H9 (cell line): ENCODE data around the gene LAMA5. TPM values are rescaled to one million over a fixed set of nuclear protein-coding genes. Genes with fewer than 3 reads are reported as not detected.

ENCODE experiments used
- DNase-seq: peaks from one replicate; pipeline ENCODE4 v3.0.0-alpha.2; 2017
- H2AFZ ChIP-seq: one replicate; pipeline ENCODE4 v1.6.1; 2013; ENCODE audit warnings: mild to moderate bottlenecking, low read length, control low read depth, moderate library complexity
- H2AK5ac ChIP-seq: 2 replicates; pipeline ENCODE4 v1.6.1; 2013; ENCODE audit warnings: low read length, control low read depth, mixed read lengths; ENCODE audit not compliant: insufficient read length
- H2BK120ac ChIP-seq: one replicate; pipeline ENCODE4 v1.6.1; 2013; ENCODE audit warnings: low read depth, mild to moderate bottlenecking, low read length, control low read depth, inconsistent platforms; ENCODE audit not compliant: poor library complexity, severe bottlenecking
- H2BK12ac ChIP-seq: 2 replicates; pipeline ENCODE4 v1.6.1; 2013; ENCODE audit warnings: low read length, control low read depth, mixed read lengths, low read depth; ENCODE audit not compliant: insufficient read length
- H2BK15ac ChIP-seq: 2 replicates; pipeline ENCODE4 v1.6.1; 2013; ENCODE audit warnings: low read depth, low read length, control low read depth
- H2BK20ac ChIP-seq: one replicate; pipeline ENCODE4 v1.6.1; 2013; ENCODE audit warnings: low read depth, mild to moderate bottlenecking, low read length, control low read depth, inconsistent platforms; ENCODE audit not compliant: poor library complexity, severe bottlenecking
- H2BK5ac ChIP-seq: 2 replicates; pipeline ENCODE4 v1.6.1; 2013; ENCODE audit warnings: low read length, control low read depth, mixed read lengths; ENCODE audit not compliant: insufficient read length
- H3K14ac ChIP-seq: 2 replicates; pipeline ENCODE4 v1.6.1; 2013; ENCODE audit warnings: low read length, control low read depth; ENCODE audit not compliant: insufficient read depth
- H3K18ac ChIP-seq: 2 replicates; pipeline ENCODE4 v1.6.1; 2013; ENCODE audit warnings: low read depth, mild to moderate bottlenecking, mixed read lengths, low read length, control low read depth; ENCODE audit not compliant: insufficient read length
- H3K23ac ChIP-seq: 2 replicates; pipeline ENCODE4 v1.6.1; 2013; ENCODE audit warnings: low read length, control low read depth, mixed read lengths, low read depth; ENCODE audit not compliant: insufficient read length
- H3K23me2 ChIP-seq: 2 replicates; pipeline ENCODE4 v1.6.1; 2013; ENCODE audit warnings: low read depth, mild to moderate bottlenecking, mixed read lengths, low read length, control low read depth; ENCODE audit not compliant: insufficient read length, poor library complexity, severe bottlenecking
- H3K27ac ChIP-seq: 2 replicates; pipeline ENCODE4 v1.5.1; 2013; ENCODE audit warnings: low read length, control low read depth, mixed read lengths, low read depth; ENCODE audit not compliant: insufficient read length
- H3K27me3 ChIP-seq: 2 replicates; pipeline ENCODE4 v1.6.1; 2013; ENCODE audit warnings: low read length, control low read depth, inconsistent platforms; ENCODE audit not compliant: insufficient read depth
- H3K4ac ChIP-seq: 2 replicates; pipeline ENCODE4 v1.6.1; 2013; ENCODE audit warnings: low read depth, mild to moderate bottlenecking, control low read depth, inconsistent platforms, low read length, moderate library complexity
- H3K4me1 ChIP-seq: 2 replicates; pipeline ENCODE4 v1.6.1; 2013; ENCODE audit warnings: low read length, control low read depth, inconsistent platforms; ENCODE audit not compliant: insufficient read depth
- H3K4me2 ChIP-seq: 2 replicates; pipeline ENCODE4 v1.6.1; 2013; ENCODE audit warnings: low read length, control low read depth, mixed read lengths; ENCODE audit not compliant: insufficient read length, insufficient read depth
- H3K56ac ChIP-seq: 2 replicates; pipeline ENCODE4 v1.6.1; 2013; ENCODE audit warnings: low read depth, mild to moderate bottlenecking, mixed read lengths, low read length, control low read depth; ENCODE audit not compliant: insufficient read length
- H3K79me1 ChIP-seq: 2 replicates; pipeline ENCODE4 v1.6.1; 2013; ENCODE audit warnings: low read depth, mild to moderate bottlenecking, moderate library complexity, low read length, control low read depth, inconsistent platforms; ENCODE audit not compliant: insufficient read depth, poor library complexity, severe bottlenecking
- H3K79me2 ChIP-seq: 2 replicates; pipeline ENCODE4 v1.6.1; 2013; ENCODE audit warnings: low read length, control low read depth, inconsistent platforms; ENCODE audit not compliant: insufficient read depth
- H3K9ac ChIP-seq: 2 replicates; pipeline ENCODE4 v1.6.1; 2013; ENCODE audit warnings: low read length, control low read depth, mixed read lengths; ENCODE audit not compliant: insufficient read length; ENCODE audit errors: extremely low read depth
- H3K9me3 ChIP-seq: one replicate; pipeline ENCODE4 v1.6.1; 2013; ENCODE audit warnings: low read depth, low read length, inconsistent platforms; ENCODE audit not compliant: control insufficient read depth
- H3T11ph ChIP-seq: one replicate; pipeline ENCODE4 v1.6.1; 2013; ENCODE audit warnings: mild to moderate bottlenecking, low read length, control low read depth, inconsistent platforms
- H4K20me1 ChIP-seq: one replicate; pipeline ENCODE4 v1.6.1; 2013; ENCODE audit not compliant: control insufficient read depth, insufficient read length, insufficient read depth
- H4K5ac ChIP-seq: 2 replicates; pipeline ENCODE4 v1.6.1; 2013; ENCODE audit warnings: low read depth, mild to moderate bottlenecking, mixed read lengths, low read length, control low read depth; ENCODE audit not compliant: insufficient read length
- H4K8ac ChIP-seq: replicated peaks from 2 replicates; pipeline ENCODE4 v1.6.1; 2013; ENCODE audit warnings: low read length, control low read depth, mixed read lengths, low read depth; ENCODE audit not compliant: insufficient read length
- H4K91ac ChIP-seq: 2 replicates; pipeline ENCODE4 v1.6.1; 2013; ENCODE audit warnings: low read depth, mild to moderate bottlenecking, moderate library complexity, mixed read lengths, low read length, control low read depth; ENCODE audit not compliant: insufficient read length
- H3K27ac Mint-ChIP-seq, 3 experiments: 2 replicates in 2 of 3; 3 replicates in 1 of 3; pipeline ENCODE4 v1.8.0; 2020 to 2021; ENCODE audit warnings: mixed read lengths in 3 of 3, mild to moderate bottlenecking in 1 of 3, moderate library complexity in 1 of 3
- H3K27me3 Mint-ChIP-seq: 2 replicates; pipeline ENCODE4 v1.8.0; 2021; ENCODE audit warnings: low read depth, mild to moderate bottlenecking, moderate library complexity, mixed read lengths
- H3K36me3 Mint-ChIP-seq, 3 experiments: 2 replicates in 2 of 3; 3 replicates in 1 of 3; pipeline ENCODE4 v1.8.0; 2020 to 2021; ENCODE audit warnings: low read depth in 3 of 3, mixed read lengths in 3 of 3; ENCODE audit not compliant: insufficient read depth in 1 of 3
- H3K4me1 Mint-ChIP-seq, 2 experiments: 2 replicates each; pipeline ENCODE4 v1.8.0; 2020; ENCODE audit warnings: mixed read lengths in 2 of 2
- H3K4me3 Mint-ChIP-seq, 2 experiments: 2 replicates in 1 of 2; 3 replicates in 1 of 2; pipeline ENCODE4 v1.8.0; 2020 to 2021; ENCODE audit warnings: mild to moderate bottlenecking in 2 of 2, mixed read lengths in 2 of 2, moderate library complexity in 1 of 2
- H3K9me3 Mint-ChIP-seq, 2 experiments: 2 replicates in 1 of 2; 3 replicates in 1 of 2; pipeline ENCODE4 v1.8.0; 2020; ENCODE audit warnings: mild to moderate bottlenecking in 2 of 2, mixed read lengths in 2 of 2, moderate library complexity in 1 of 2
- CTCF ChIP-seq: fragments of 200-600 bp; sonication (generic); conservative IDR thresholded peaks from 3 replicates; pipeline ENCODE4 v1.8.0; 2021; ENCODE audit warnings: antibody characterized with exemption, mild to moderate bottlenecking
- WGBS: extraction: QIAGEN DNeasy Blood & Tissue Kit; methylation state at CpG from one replicate; pipeline ENCODE4 v1.1.7; 2013; ENCODE audit warnings: missing lambda C conversion rate, low lambda C conversion rate, mixed read lengths; ENCODE audit not compliant: insufficient read length; ENCODE audit errors: extremely low coverage; 5-methylcytosine and 5-hydroxymethylcytosine counted together
- total RNA-seq: library from RNA; stranded (reverse); gene quantifications from 2 replicates; pipeline ENCODE4 v1.2.1, GENCODE V29; 2021

LAMA5 gene
- total RNA-seq, 1 experiment from 2014 or later, result 200 TPM

GRCh38 chr20:62306414-62307187 is 60.5 kb downstream of the LAMA5 start:
- Histone ChIP-seq H3K4me2 (no peak overlapping the region), H2BK120ac (no peak overlapping the region), H3K23me2 (peaks cover 7% of the 10 kb centered on the region), H3K56ac (no peak overlapping the region), H3K79me2 (peaks cover 18% of the 10 kb centered on the region; the same call in 1 of the 2 replicates), H2BK20ac (no peak overlapping the region), H4K91ac (no peak overlapping the region), H2AK5ac (no peak overlapping the region), H3K18ac (no peak overlapping the region), H3K27ac (no peak overlapping the region), H4K20me1 (no peaks in the 10 kb centered on the region), H2BK12ac (no peak overlapping the region), H3K27me3 (no peaks in the 10 kb centered on the region), H4K5ac (no peak overlapping the region), H3K23ac (no peak overlapping the region), H3K4ac (no peak overlapping the region), H3K9ac (no peak overlapping the region), H3K79me1 (no peaks in the 10 kb centered on the region), H3K9me3 (no peaks in the 10 kb centered on the region), H3K4me1 (no peaks in the 10 kb centered on the region; the same call in 1 of the 2 replicates), H3K14ac (no peak overlapping the region), H2BK15ac (no peak overlapping the region), H3T11ph (no peak overlapping the region), H2AFZ (no peak overlapping the region), H2BK5ac (no peak overlapping the region), H4K8ac (no peak overlapping the region)
- peaks cover 24 to 58% (median 55%) of the 10 kb centered on the region in 3 experiments for H3K36me3 Mint-ChIP-seq
- no CpG with 5 or more reads among the region's 27 CpGs for WGBS
- peak overlapping the region in 2 of 3 experiments; percentile 68 to 85; a peak in 2 of 7 replicates for H3K27ac Mint-ChIP-seq
- H3K27me3 Mint-ChIP-seq, result no peaks in the 10 kb centered on the region
- H3K4me3 Mint-ChIP-seq, result no peak overlapping the region
- TF ChIP-seq CTCF, result no peak
- no peaks in the 10 kb centered on the region for H3K9me3 Mint-ChIP-seq
- H3K4me1 Mint-ChIP-seq, result peaks cover 14 to 19% of the 10 kb centered on the region in 2 experiments
- DNase-seq, result no peak
